Right lobe of liver (tissue), 4 donors: ENCODE data around the gene YIF1A.

ENCODE experiments used
- POLR2A ChIP-seq: fragments of 450-650 bp; IDR thresholded peaks from one replicate; pipeline ENCODE4 v1.6.1; 2017; ENCODE audit warnings: antibody characterized with exemption, mild to moderate bottlenecking
- TF ChIP-seq, protein P1 (sequence below), 4 donors: fragments of 200-600 bp in 3 of 4; fragments of 450-650 bp in 1 of 4; IDR thresholded peaks; one replicate each; pipeline versions ENCODE4 v1.5.1 to v1.8.0; 2016 to 2022; ENCODE audit warnings: antibody characterized with exemption in 4 of 4, mild to moderate bottlenecking in 2 of 4
- donor health status: DM: no; HTN: no; CAD: no.
- donor health status: DM: no; HTN: no; CAD: no.
- donor health status: DM: no; HTN: yes; CAD: no.

DNA sequence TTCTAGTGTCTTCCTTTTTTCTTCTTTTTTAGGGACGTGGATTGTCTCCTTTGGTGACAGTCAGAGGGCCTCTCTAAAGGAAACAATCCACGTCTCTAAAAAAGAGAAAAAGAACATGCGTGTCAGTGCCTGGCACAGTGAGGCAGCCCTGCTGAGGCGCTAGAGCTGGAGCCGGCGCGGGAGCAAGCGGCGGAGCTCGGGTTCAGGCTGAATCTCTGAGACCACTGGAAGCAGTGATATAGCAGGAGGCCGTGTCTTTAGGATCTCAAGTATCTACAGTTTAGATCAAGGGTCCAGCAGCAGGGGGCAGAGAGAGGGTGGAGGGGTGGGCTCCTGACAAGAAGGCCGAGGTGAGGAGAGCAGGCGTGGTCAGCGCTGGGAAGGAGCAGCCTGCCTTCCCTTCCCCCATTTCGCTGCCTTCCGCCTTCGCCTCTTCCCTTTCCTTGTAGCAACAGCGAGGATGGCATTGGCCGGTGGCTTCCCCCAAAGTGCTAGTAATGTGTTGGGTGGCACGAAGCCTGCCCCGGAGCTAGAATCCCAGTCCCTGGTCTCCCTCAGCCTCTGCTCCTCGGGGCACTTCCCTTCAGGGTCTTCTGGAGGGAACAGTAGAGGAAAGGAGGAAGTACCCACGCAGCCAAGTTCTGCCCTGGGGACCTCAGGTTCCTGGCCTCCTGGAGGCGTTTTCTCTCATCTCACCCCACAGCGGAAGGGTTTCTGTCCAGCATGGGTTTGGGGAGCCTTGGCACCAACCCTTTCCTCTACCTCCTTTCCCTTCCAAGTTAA lies 48.8 kb downstream of the YIF1A start:
- TF ChIP-seq, protein P1, sequence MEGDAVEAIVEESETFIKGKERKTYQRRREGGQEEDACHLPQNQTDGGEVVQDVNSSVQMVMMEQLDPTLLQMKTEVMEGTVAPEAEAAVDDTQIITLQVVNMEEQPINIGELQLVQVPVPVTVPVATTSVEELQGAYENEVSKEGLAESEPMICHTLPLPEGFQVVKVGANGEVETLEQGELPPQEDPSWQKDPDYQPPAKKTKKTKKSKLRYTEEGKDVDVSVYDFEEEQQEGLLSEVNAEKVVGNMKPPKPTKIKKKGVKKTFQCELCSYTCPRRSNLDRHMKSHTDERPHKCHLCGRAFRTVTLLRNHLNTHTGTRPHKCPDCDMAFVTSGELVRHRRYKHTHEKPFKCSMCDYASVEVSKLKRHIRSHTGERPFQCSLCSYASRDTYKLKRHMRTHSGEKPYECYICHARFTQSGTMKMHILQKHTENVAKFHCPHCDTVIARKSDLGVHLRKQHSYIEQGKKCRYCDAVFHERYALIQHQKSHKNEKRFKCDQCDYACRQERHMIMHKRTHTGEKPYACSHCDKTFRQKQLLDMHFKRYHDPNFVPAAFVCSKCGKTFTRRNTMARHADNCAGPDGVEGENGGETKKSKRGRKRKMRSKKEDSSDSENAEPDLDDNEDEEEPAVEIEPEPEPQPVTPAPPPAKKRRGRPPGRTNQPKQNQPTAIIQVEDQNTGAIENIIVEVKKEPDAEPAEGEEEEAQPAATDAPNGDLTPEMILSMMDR (IDR thresholded peaks at IDR 0.05) = no peak
- no peak for TF ChIP-seq POLR2A
